OCI-LY1 (cell line): ENCODE data around the gene FSTL5.
"Not testable (repeated sequence)": the region's sequence is repeated elsewhere in the genome, so short reads cannot be mapped to it uniquely, and the experiment has no call there.

Experiments used
- H2AFZ ChIP-seq: fragments of 200-600 bp; sonication (generic), shearing (Covaris generic); 2 replicates; pipeline ENCODE4 v1.6.0; 2014; ENCODE audit warnings: antibody characterized with exemption, mild to moderate bottlenecking, low read length
- H3F3A ChIP-seq: fragments of 200-600 bp; sonication (generic), shearing (Covaris generic); 2 replicates; pipeline ENCODE4 v1.6.0; 2014; ENCODE audit warnings: mild to moderate bottlenecking, antibody characterized with exemption, low read length, moderate library complexity; ENCODE audit not compliant: insufficient read depth
- H3K27ac ChIP-seq: fragments of 200-600 bp; sonication (generic); 2 replicates; pipeline ENCODE4 v1.5.1; 2014; ENCODE audit warnings: low read length, mixed run types, mild to moderate bottlenecking, low read depth; ENCODE audit not compliant: poor library complexity, severe bottlenecking
- H3K27me3 ChIP-seq: fragments of 200-600 bp; sonication (generic); 2 replicates; pipeline ENCODE4 v1.6.0; 2014; ENCODE audit warnings: antibody characterized with exemption, mild to moderate bottlenecking, low read length, moderate library complexity; ENCODE audit not compliant: insufficient read depth
- H3K36me3 ChIP-seq: fragments of 200-600 bp; sonication (generic); 2 replicates; pipeline ENCODE4 v1.6.1; 2014; ENCODE audit warnings: mild to moderate bottlenecking, antibody characterized with exemption, low read length, moderate library complexity, mixed read lengths; ENCODE audit not compliant: insufficient read depth
- H3K4me1 ChIP-seq: fragments of 200-600 bp; sonication (generic); 2 replicates; pipeline ENCODE4 v1.5.1; 2014; ENCODE audit warnings: mild to moderate bottlenecking, low read length, moderate library complexity; ENCODE audit not compliant: insufficient read depth, severe bottlenecking
- H3K4me2 ChIP-seq: fragments of 200-600 bp; sonication (generic), shearing (Covaris generic); 2 replicates; pipeline ENCODE4 v1.6.1; 2014; ENCODE audit warnings: low read length
- H3K4me3 ChIP-seq: fragments of 200-600 bp; sonication (generic); 2 replicates; pipeline ENCODE4 v1.5.1; 2014; ENCODE audit warnings: low read length, low read depth, mild to moderate bottlenecking, mixed read lengths; ENCODE audit not compliant: poor library complexity, severe bottlenecking
- H3K79me2 ChIP-seq: fragments of 200-600 bp; shearing (Covaris generic); 2 replicates; pipeline ENCODE4 v1.6.1; 2016; ENCODE audit warnings: mixed run types, low read length, mixed read lengths; ENCODE audit not compliant: insufficient read depth
- H3K9ac ChIP-seq: fragments of 200-600 bp; sonication (generic), shearing (Covaris generic); 2 replicates; pipeline ENCODE4 v1.6.1; 2014; ENCODE audit warnings: mild to moderate bottlenecking, low read length, mixed read lengths
- H3K9me2 ChIP-seq: fragments of 200-600 bp; sonication (generic), shearing (Covaris generic); 2 replicates; pipeline ENCODE4 v1.6.1; 2014; ENCODE audit warnings: low read depth, mild to moderate bottlenecking, low read length, mixed read lengths
- H3K9me3 ChIP-seq: fragments of 200-600 bp; shearing (Covaris generic); 2 replicates; pipeline ENCODE4 v1.6.1; 2014; ENCODE audit warnings: low read length, mixed read lengths
- H4K20me1 ChIP-seq: fragments of 200-600 bp; sonication (generic), shearing (Covaris generic); 2 replicates; pipeline ENCODE4 v1.6.0; 2016; ENCODE audit warnings: mild to moderate bottlenecking, low read length; ENCODE audit not compliant: insufficient read depth
- EZH2 ChIP-seq: fragments of 200-600 bp; sonication (generic), shearing (Covaris generic); IDR thresholded peaks from 2 replicates; pipeline ENCODE4 v1.8.0; 2017; ENCODE audit warnings: borderline replicate concordance, mixed run types, mild to moderate bottlenecking, antibody characterized with exemption, low read length, moderate library complexity, mixed read lengths
- TF ChIP-seq, protein P1 (sequence below): fragments of 200-600 bp; sonication (generic), shearing (Covaris generic); IDR thresholded peaks from 2 replicates; pipeline ENCODE4 v1.5.1; 2017; ENCODE audit warnings: mild to moderate bottlenecking, antibody characterized with exemption, low read length, moderate library complexity, mixed read lengths

The FSTL5 gene

DNA sequence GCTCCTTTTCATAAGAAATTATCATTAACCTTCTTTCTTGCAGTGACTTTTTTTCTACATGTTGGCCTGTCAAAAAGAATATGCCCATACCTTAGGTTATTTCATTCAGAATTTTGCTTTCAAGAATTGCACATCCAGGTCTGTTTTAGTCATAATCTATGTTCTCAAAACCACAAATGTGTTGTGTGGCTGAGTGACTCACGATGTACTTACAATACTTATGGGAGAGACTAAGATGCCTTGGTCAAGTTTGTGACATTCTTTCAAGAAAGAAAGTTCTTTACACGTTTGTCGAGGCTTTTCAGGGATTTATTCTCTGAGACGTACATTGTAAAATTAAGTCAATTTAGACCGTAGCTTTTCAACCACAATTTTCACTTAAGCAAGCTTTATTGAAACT is 396.7 kb downstream of the FSTL5 start:
- TF ChIP-seq, protein P1, sequence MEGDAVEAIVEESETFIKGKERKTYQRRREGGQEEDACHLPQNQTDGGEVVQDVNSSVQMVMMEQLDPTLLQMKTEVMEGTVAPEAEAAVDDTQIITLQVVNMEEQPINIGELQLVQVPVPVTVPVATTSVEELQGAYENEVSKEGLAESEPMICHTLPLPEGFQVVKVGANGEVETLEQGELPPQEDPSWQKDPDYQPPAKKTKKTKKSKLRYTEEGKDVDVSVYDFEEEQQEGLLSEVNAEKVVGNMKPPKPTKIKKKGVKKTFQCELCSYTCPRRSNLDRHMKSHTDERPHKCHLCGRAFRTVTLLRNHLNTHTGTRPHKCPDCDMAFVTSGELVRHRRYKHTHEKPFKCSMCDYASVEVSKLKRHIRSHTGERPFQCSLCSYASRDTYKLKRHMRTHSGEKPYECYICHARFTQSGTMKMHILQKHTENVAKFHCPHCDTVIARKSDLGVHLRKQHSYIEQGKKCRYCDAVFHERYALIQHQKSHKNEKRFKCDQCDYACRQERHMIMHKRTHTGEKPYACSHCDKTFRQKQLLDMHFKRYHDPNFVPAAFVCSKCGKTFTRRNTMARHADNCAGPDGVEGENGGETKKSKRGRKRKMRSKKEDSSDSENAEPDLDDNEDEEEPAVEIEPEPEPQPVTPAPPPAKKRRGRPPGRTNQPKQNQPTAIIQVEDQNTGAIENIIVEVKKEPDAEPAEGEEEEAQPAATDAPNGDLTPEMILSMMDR = no peak
- no peak for TF ChIP-seq EZH2
- Histone ChIP-seq H4K20me1 (no peaks in the 10 kb centered on the region), H3K36me3 (no peaks in the 10 kb centered on the region), H3F3A (no peaks in the 10 kb centered on the region), H3K4me1 (no peaks in the 10 kb centered on the region), H3K4me2 (no peak overlapping the region), H3K9me2 (no peaks in the 10 kb centered on the region), H3K27me3 (no peaks in the 10 kb centered on the region), H2AFZ (no peak overlapping the region), H3K79me2 (no peaks in the 10 kb centered on the region), H3K9ac (no peak overlapping the region), H3K4me3 (no peak overlapping the region), H3K9me3 (no peaks in the 10 kb centered on the region), H3K27ac (no peak overlapping the region)

DNA sequence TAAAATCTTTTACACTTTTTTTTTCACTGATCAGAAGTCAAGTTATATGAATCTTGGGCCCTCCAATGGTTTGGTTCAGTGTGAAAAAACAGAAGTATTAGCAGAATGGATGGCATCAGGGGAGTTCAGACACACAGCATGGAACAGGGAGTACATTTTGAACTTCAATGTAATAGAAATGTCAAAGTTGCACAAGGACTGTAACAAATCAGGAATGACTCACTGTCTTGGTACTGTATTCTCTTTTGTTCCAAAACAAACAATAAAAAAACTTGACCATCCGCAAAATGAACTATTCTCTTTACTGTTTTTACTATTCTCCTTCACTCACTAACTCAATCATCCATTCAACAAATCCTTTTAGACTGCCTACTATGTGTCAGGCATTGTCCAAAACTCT is 401.0 kb downstream of the FSTL5 start:
- H3K9ac ChIP-seq = no peak overlapping the region
- no peaks in the 10 kb centered on the region for H3K27me3 ChIP-seq
- H4K20me1 ChIP-seq = no peaks in the 10 kb centered on the region
- H2AFZ ChIP-seq = no peak overlapping the region
- H3K27ac ChIP-seq = no peak overlapping the region
- H3K4me2 ChIP-seq = no peak overlapping the region
- H3K4me1 ChIP-seq = no peaks in the 10 kb centered on the region
- H3K36me3 ChIP-seq = no peaks in the 10 kb centered on the region
- no peak overlapping the region for H3K4me3 ChIP-seq
- H3K9me3 ChIP-seq = no peaks in the 10 kb centered on the region
- no peaks in the 10 kb centered on the region for H3F3A ChIP-seq
- no peak for TF ChIP-seq EZH2
- TF ChIP-seq, protein P1 = no peak
- H3K9me2 ChIP-seq = no peaks in the 10 kb centered on the region
- H3K79me2 ChIP-seq = no peaks in the 10 kb centered on the region

DNA sequence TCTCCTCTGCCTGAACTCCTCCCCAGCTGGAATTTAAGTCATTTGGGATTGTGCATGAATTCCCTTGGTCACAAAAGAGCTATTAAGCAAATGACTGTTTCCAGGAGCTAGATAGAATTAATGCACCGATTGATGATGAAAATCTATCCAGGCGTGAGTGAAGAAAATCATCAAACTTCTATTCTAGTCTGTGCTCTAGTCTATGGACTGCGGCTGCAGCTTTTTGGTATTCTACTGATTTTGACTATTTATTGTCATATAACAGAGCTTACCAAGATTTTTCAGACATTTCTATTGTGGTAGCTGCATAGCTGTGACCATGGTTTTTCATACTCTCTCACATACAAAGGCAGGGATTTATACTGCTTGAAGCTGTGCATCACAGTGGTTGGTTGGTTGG is 403.8 kb downstream of the FSTL5 start:
- Histone ChIP-seq H4K20me1 (no peaks in the 10 kb centered on the region), H3K27ac (no peak overlapping the region), H3K9me3 (no peaks in the 10 kb centered on the region), H3K9ac (no peak overlapping the region), H3K4me3 (no peak overlapping the region), H3K36me3 (no peaks in the 10 kb centered on the region), H3K4me1 (no peaks in the 10 kb centered on the region), H3K9me2 (no peaks in the 10 kb centered on the region), H2AFZ (no peak overlapping the region), H3K4me2 (no peak overlapping the region), H3F3A (no peaks in the 10 kb centered on the region), H3K79me2 (no peaks in the 10 kb centered on the region), H3K27me3 (no peaks in the 10 kb centered on the region)
- no peak for TF ChIP-seq EZH2
- TF ChIP-seq, protein P1 = no peak

DNA sequence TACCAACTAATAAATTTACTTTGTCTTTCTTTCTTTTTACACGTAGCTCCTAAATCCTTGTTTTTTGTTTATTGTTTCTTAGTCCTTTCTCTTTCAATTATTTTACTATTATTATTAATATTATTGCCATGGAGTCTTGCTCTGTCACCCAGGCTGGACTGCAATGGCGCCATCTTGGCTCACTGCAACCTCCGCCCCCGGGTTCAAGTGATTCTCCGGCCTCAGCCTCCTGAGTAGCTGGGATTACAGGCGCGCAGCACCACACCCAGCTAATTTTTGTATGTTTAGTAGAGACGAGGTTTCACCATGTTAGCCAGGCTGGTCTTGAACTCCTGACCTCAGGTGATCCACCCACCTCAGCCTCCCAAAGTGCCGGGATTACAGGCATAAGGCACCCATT is 405.4 kb downstream of the FSTL5 start:
- H3K36me3 ChIP-seq, H3K9me3 ChIP-seq, H3K79me2 ChIP-seq, H3K9ac ChIP-seq, H3K9me2 ChIP-seq, H3K27ac ChIP-seq, H2AFZ ChIP-seq, H3K4me1 ChIP-seq, H4K20me1 ChIP-seq, H3K4me2 ChIP-seq, H3K27me3 ChIP-seq, H3F3A ChIP-seq, H3K4me3 ChIP-seq: not testable (repeated sequence)
